Astrocyte (in vitro differentiated cells and primary cell): ENCODE measurements around the gene FSD1.

Experiments used
- EZH2 ChIP-seq: IDR thresholded peaks from 2 replicates; pipeline ENCODE4 v1.6.1; 2012; ENCODE audit warnings: mild to moderate bottlenecking, low read length, inconsistent platforms; ENCODE audit not compliant: insufficient read depth
- TF ChIP-seq, protein P1 (sequence below): IDR thresholded peaks from 2 replicates; pipeline ENCODE4 v1.5.1; 2011; ENCODE audit warnings: low read depth, mild to moderate bottlenecking, inconsistent platforms, low read length, moderate library complexity; ENCODE audit not compliant: insufficient read depth

DNA sequence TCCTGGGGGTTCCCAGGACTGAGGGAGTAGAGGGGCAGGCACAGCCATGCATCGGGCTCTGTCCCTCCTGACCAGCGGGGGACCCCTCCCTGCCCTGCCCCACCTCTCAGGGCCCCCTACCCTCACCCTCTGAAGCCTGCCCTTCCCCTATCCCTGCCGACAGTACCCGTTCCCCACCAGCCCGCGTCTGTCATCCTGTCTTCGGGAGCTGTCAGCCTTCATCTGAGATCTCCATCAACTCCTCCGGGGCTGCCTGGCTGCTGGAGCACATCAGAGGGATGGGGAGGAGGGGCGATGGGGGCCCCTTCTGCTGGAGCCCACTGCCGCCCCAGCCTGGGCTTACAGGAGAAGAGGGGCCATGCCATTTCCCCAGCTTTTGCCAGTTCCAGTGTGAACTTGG lies 31.5 kb upstream of the FSD1 start:
- TF ChIP-seq, protein P1, sequence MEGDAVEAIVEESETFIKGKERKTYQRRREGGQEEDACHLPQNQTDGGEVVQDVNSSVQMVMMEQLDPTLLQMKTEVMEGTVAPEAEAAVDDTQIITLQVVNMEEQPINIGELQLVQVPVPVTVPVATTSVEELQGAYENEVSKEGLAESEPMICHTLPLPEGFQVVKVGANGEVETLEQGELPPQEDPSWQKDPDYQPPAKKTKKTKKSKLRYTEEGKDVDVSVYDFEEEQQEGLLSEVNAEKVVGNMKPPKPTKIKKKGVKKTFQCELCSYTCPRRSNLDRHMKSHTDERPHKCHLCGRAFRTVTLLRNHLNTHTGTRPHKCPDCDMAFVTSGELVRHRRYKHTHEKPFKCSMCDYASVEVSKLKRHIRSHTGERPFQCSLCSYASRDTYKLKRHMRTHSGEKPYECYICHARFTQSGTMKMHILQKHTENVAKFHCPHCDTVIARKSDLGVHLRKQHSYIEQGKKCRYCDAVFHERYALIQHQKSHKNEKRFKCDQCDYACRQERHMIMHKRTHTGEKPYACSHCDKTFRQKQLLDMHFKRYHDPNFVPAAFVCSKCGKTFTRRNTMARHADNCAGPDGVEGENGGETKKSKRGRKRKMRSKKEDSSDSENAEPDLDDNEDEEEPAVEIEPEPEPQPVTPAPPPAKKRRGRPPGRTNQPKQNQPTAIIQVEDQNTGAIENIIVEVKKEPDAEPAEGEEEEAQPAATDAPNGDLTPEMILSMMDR: no peak
- no peak for TF ChIP-seq EZH2
